NCI-H82 treated with DMSO at 0.1 percent for 48 hours (cell line): ENCODE results near the gene ZNF346.
"Not testable (repeated sequence)": the region's sequence is repeated elsewhere in the genome, so short reads cannot be mapped to it uniquely, and the experiment has no call there.

Experiments used
- DNase-seq: peaks from one replicate; lab custom pipeline; 2025; ENCODE audit not compliant: unreplicated experiment; lab: John Stamatoyannopoulos, UW

The ZNF346 gene, protein sequence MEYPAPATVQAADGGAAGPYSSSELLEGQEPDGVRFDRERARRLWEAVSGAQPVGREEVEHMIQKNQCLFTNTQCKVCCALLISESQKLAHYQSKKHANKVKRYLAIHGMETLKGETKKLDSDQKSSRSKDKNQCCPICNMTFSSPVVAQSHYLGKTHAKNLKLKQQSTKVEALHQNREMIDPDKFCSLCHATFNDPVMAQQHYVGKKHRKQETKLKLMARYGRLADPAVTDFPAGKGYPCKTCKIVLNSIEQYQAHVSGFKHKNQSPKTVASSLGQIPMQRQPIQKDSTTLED

DNA sequence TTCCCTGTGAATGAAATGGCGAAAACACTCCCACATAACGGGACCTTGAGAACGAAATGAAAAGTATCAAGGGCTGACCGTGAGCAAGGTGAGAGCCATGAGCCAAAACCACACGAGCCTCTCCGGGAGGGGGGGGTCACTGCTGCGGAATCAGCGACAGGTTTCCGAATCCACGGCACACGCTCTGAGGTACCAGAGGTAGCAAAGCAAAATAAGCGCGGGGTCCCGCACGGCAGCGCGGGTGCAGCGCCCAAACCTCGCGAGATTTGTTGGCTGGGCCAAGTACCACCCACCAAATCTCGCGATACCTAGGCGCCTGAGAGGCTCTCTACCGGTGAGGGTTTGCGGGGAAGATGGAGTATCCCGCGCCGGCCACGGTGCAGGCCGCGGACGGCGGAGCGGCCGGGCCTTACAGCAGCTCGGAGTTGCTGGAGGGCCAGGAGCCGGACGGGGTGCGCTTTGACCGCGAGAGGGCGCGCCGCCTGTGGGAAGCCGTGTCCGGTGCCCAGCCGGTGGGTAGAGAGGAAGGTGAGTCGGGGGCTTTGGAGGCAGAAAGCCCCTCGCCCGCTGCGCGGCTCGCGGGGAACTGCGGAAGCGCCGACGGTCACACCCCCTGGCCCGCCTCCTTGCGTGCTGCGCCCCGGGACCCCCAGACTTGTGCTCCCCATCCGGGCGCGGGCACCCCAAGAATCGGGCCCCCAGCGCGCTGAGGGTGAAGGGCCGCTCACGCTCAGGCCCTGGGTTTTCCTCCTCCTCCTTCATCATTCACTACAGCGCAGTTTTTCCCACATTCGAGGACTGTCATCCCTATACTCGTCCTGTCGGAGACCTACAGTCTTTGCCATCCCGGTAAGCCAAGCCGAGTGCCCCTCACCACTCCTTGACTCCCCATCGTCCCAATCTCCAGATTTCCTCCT, at the start of gene ZNF346:
Gene ZNF346, plus strand, starts transcription at position 311 of the 917 bp plus-strand sequence. Its CDS starts 43 bp downstream, at position 354.
- peak; percentile 84 for DNase-seq

DNA sequence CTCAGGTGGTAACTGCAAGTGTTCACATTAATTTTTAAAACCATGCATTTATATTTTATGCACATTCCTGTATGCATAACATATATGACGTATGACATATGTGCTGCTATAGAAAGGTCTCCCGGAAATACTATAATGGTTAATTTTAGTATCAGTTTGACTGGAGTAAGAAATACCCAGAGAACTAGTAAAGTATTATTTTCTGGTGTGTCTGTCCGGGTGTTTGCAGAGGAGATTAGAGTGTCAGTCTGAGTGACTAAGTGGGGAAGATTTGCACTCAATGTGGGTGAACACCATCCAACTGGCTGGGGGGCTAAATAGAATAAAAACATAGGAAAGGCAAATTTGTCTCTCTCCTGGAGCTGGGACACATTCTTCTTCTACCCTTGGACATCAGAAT, 42.8 kb upstream of the ZNF346 start:
- no peak for DNase-seq

DNA sequence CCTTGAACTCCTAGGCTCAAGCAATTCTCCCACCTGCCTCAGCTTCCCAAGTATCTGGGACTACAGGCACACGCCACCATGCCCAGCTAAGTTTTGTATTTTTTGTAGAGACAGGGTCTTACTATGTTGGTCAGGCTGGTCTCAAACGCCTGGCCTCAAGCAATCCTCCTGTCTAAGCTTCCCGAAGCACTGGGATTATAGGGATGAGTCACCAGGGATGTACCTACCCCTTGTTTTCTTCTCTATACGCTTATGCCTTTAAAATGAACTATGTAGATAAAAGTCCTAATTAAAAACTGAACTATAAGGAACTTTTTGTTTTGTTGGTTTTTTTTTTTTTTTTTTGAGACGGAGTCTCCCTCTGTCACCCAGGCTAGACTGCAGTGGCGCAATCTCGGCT, 41.7 kb upstream of the ZNF346 start:
- no peak for DNase-seq

DNA sequence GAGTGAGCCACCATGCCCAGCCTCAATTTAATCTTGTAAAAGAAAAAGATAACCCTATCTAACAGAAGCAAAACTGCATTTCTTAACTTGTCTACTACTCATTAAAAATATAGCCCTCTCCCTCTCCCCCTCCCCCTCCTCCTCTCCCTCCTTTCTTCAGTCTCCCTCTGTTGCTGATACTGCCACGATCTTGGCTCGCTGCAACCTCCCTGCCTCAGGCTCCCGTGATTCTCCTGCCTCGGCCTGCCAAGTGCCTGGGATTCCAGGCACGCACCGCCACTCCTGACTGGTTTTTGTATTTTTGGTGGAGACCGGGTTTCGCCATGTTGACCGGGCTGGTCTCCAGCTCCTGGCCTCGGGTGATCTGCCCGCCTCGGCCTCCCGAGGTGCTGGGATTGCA, 39.4 kb upstream of the ZNF346 start:
- DNase-seq: not testable (repeated sequence)

DNA sequence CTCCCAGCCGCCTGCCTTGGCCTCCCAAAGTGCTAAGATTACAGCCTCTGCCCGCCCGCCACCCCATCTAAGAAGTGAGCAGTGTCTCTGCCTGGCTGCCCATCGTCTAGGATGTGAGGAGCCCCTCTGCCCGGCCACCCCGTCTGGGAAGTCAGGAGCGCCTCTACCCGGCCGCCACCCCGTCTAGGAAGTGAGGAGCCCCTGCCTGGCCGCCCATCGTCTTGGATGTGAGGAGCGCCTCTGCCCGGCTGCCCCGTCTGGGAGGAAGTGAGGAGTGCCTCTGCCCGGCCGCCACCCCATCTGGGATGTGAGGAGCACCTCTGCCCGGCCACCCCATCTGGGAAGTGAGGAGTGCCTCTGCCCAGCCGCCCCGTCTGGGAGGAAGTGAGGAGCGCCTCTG, 38.9 kb upstream of the ZNF346 start:
- DNase-seq: not testable (repeated sequence)

DNA sequence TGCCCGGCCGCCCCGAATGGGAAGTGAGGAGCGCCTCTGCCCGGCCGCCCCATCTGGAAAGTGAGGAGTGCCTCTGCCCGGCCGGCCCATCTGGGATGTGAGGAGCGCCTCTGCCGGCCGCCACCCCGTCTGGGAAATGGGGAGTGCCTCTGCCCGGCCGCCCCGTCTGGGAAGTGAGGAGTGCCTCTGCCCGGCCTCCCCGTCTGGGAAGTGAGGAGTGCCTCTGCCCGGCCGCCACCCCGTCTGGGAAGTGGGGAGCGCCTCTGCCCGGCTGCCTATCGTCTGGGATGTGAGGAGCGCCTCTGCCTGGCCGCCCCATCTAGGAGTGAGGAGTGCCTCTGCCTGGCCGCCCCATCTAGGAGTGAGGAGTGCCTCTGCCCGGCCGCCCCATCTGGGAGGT, 38.3 kb upstream of the ZNF346 start:
- not testable (repeated sequence) for DNase-seq

DNA sequence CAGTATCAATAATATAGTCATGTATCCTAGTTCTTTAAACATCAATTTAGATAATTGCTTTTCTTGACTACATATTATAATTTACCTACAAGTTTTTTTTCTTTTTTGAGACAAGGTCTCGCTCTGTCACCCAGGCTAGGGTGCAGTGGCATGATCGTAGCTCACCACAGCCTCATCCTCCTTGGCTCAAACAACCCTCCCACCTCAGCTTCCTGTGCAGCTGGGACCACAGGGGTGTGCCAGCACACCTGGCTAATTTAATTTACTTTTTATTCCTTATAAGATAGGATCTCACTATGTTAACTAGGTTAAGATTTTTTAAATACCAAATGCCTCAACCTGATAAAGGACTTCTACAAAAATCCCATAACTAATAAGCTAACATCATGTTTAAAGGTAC, 37.0 kb upstream of the ZNF346 start:
- DNase-seq: no peak

DNA sequence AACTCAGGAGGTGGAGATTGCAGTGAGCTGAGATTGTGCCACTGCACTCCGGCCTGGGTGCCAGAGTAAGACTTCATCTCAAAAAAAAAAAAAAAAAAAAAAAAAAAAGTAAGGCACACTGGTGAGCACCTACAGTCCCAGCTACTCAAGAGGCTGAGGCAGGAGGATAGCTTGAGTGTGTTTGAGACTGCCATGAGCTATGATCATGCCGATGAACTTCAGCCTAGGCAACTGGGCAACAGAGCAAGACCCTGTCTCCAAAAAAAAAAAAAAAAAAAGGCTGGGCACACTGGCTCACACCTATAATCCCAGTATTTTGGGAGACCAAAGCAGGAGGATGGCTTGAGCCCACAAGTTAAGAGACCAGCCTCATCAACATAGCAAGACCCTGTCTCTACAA, 36.2 kb upstream of the ZNF346 start:
- DNase-seq: no peak

DNA sequence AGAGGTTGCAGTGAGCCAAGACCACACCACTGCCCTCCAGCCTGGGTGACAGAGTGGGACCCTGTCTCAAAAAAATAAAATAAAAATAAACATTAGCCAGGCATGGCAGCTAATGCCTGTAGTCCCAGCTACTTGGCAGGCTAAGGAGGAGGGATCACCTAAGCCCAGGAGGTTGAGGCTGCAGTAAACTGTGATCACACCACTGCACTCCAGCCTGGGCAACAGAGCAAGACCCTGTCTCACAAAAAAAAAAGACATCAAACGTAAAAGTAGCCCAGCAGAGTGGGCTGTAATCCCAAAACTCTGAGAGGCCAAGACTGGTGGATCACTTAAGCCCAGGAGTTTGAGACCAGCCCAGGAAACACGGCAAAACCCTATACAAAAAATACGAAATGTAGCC, 34.9 kb upstream of the ZNF346 start:
- DNase-seq: no peak

DNA sequence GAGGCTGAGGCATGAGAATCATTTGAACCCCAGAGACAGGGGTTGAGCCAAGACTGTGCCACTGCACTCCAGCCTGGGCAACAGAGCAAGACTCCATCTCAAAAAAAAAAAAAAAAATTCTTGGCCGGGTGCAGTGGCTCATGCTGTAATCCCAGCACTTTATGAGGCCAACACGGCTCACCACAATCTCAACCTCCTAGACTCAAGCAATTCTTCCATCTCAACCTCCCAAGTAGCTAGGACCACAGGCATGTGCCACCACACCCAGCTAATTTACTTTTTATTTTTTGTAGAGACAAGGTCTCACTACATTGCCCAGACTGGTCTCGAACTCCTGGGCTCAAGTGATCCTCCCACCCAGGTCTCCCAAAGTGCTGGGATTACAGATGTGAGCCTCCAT, 29.4 kb upstream of the ZNF346 start:
- not testable (repeated sequence) for DNase-seq

DNA sequence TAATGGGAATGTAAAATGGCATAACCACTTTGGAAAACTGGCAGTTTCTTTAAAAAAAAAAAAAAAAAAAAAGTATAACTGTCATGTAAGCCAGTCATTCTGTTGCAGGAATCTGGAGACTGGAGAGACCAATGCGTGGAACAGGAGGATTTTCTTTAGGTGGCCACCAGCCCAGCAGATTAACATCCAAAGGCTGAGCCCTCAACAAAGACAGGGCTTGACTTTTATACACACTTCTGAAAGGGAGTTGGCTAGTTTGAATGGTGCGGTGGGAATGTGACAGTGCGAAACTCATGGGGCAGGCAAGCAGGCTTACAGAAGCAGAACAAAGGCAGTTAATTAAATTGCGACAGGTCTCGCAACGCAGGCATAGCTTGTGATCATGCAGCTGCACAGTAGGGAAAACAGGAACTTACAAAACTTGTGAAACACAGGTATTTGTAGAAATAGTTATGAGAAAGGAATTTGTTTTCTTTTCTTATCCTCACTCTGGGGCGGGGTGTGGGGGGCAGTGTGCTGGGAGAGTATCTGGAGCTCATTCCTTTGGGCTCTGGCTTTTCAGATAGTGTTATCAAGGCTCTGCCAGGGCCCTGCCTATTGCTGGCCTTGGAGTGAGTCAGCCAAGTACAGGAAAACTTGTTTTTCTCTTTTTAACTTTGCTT, 27.9 kb upstream of the ZNF346 start:
- no peak for DNase-seq

DNA sequence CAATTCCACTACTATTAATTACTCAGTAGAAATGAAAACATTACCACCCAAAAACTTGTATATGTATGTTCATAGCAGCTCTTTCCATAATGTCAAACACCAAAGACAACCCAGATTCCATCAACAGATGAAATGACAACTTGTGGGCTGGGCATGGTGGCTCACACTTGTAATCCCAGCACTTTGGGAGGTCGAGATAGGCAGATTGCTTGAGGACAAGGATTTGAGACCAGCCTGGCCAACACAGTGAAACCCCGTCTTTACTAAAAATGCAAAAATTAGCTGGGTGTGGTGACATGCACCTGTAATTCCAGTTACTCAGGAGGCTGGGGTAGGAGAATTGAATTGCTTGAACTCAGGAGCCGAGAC, 27.4 kb upstream of the ZNF346 start:
- DNase-seq: no peak

DNA sequence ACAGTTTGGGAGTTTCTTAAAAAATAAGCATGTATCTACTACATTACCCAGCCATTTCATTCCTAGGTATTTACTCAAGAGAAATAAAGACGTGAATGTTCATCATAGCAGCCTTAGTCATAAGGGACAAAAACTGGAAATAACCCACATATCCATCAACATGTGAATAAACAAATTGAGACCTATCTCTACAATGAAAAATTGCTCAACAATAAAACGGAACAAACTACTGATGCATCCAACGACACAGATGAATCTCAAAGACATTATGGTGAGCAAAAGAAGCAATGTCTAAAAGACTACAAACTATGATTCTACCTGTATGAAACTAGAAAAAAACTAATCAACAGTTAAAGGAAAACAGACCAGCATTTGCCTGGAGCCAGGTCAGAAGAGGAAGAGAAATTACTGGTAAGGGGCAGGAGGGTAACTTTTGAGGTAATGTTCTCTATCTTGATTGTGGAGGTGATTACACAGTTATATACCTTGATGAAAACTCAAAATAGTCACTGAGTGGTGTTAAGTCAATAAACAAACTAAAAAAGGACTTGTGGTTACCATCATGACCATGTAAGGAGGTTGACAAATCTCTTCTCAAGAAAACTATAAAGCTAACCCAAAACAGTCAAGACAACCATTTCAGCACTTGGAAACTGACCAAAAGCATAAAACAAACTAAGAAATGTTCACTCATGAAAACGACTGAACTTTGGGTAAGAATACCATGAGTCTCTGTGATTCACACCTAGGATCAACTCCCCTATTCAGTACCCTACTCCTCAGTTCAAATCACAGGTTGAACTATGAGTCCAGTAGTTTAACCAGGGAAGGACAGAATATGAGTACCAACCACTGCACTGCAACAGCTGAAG, 26.4 kb upstream of the ZNF346 start:
- no peak for DNase-seq

DNA sequence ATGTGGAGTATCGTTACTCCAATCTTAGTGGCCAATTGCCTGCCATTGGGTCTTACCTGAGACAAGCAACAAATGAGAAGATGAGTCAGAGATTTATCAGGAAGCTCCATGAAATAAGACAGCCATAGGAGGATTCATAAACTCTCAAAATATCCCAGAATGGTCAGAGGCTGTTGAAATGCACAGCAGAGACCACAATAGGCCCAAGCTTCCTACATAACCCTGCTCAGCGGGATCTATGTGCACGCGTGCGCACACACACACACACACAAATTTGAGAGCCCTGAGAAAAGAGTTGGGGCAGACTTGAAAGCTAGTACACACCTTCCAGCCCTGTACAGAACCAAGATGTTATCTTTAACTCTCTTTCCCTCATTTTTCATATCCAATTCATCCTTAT, 25.7 kb upstream of the ZNF346 start:
- DNase-seq: no peak

DNA sequence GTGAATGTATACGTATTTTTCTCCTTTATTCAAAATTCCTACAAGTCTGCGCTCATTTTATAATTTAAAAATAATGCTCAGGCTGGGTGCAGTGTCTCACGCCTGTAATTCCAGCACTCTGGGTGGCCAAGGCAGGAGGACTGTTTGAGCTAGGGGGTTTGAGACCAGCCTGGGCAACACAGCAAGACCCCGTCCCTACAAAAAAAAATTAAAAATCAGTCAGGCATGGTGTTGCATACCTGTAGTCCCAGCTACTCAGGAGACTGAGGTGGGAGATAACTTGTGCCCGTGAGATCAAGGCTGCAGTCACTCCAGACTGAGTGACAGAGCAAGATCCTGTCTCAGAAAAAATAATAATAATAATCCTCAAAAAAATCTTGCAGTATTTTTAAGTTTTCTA, 23.7 kb upstream of the ZNF346 start:
- DNase-seq: no peak

DNA sequence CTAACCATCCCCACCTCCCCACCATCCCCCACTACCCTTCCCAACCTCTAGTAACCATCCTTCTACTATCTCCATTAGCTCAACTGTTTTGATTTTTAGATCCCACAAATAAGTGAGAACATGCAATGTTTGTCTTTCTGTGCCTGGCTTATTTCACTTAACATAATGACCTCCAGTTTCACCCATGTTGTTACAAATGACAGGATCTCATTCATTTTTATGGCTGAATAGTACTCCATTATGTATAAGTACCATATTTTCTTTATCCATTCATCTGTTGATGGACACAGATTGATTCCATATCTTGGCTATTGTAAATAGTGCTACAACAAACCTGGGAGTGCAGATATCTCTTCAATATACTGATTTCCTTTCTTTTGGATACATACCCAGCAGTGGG, 23.0 kb upstream of the ZNF346 start:
- not testable (repeated sequence) for DNase-seq

DNA sequence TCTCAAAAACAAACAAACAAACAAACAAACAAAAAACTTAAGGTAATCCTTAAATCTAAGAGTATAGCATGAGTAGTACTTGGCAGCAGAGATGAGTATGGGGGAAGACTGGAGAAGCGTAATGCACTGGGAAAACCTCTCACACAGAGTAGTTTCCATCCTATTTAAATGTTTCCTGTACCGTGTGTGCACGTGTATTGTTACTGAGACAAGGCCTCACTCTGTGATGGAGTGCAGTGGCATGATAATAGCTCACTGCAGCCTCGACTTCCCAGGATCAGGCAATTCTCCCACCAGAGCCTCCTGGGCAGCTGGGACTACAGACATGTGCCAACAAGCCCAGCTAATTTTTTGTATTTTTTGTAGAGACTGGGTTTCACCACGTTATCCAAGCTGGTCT, 18.8 kb upstream of the ZNF346 start:
- no peak for DNase-seq

DNA sequence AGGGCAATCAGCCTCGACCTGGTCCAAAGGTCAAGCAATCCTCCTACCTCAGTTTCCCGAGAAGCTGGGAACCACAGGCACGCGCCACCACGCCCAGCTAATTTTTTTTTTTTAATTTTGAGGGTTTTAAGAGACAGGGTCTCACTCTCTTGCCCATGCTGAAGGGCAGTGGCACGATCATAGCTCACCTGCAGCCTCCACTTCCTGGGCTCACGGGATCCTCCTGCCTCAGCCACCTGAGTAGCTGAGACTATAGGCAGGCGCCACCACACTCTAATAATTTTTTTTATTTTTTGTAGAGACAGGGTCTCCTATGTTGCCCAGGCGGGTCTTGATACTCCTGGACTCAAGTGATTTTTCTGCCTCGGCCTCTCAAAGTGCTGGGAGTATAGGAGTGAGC, 17.5 kb upstream of the ZNF346 start:
- DNase-seq: no peak

DNA sequence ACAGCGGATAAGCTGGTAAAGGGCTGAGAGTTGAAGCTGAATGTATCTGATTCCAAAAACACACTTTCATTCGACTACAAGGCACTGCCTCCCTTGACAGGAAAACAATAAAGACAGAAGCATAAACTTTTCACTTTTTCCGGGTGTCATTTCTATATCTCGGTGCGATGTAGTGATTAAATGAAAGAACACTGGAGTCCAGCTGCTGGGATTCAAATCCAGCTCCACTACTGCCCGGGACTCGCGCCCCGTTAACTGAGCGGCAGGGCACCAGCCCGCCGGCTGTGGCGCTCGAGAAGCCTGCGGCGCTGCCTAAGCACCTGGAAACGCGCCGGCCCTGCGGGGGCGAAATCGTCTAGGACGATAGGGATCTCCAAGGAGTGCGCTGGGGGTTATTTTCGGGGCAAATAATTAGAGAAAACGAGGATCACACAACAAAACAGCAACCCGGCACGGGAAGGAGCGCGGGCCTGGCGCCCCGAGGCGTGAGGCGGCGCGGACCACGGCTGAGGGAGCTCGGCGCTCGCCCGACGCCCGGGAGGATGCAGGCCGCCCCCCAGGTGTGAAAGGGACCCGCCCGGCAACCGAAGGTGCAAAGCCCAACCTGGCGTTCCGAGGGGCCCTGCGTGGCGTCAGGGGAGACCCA, 16.8 kb upstream of the ZNF346 start:
- DNase-seq: peak; percentile 31

DNA sequence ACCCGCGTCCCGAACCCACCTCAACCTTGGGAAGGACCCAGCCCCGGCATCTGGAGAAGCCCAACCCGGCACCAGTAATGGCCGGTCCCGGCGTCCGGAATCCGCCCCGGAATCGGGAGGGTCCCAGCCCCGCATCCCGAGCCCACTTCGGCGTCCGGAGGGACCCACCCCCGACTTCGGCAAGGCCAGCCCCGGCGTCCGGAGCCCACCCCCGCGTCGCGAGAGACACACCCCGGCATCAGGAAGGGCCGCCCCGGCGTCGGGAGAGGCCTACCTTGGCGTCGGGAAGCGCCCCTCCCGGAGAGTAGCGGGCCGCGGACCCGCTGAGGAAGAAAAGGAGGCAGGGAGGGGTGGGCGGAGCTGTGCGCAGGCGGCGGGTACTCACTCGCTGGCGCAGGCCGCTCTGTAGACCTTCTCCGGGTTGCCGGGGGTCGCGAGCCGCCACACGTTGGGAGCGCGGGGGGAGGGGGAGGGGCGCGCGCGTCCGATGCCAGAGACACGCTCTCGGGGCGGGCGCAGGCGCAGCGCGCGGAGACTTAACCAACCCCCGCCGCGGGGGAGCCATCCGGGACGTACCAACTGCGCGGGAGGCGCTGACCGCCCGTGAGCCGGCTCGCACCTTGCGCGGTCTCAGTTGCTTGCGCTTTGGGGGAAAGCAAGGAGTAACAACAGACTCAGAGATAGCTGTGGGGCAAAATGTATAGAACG, 16.1 kb upstream of the ZNF346 start, which contains the start of gene UIMC1:
Gene UIMC1, minus strand, starts transcription at position 515 of the 708 bp plus-strand sequence. CDS start 24,164 bp downstream, outside the sequence.
- peak; percentile 54 for DNase-seq
